ENCODE measurements around the gene LRCH4.

LRCH4 gene

GRCh38 chr7:100582041-100582579 is 3.8 kb downstream of the LRCH4 start:
- DNase-seq = no peak

DNA sequence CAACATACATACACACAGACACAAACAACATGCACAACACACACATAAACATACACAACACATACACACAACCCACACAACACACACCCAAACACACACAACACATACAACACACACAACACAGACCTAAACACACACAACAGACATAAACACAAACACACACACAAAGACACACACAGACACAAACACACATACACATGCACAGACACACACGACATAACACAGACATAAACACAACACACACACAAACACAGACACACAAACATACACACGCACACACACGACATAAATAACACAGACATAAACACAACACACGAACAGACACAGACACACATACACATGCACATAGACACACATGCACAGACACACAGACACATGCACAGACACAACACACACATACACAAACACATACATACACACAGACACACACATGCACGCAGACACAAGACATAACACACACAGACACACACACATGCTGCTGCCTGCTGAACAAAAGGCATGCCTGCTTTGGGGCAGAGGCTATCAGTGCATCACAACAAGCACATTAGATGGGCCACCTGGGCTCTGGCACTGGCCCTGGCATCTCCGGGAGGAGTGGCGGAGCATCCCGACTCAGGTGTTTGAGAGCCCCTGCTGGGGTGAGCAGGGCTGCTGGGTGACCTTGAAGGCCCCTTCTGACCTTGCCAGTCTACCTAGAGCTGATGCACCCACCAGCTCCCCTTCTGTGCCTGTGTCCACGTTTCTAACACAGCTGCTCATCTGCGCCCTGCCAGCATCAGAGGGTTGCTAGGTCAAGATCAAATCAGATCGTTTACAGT is 5.3 kb downstream of the LRCH4 start:
- no peak for DNase-seq

- DNase-seq = no peak
Measured at GRCh38 chr7:100578246-100579183, 7.4 kb downstream of the LRCH4 start.

DNA sequence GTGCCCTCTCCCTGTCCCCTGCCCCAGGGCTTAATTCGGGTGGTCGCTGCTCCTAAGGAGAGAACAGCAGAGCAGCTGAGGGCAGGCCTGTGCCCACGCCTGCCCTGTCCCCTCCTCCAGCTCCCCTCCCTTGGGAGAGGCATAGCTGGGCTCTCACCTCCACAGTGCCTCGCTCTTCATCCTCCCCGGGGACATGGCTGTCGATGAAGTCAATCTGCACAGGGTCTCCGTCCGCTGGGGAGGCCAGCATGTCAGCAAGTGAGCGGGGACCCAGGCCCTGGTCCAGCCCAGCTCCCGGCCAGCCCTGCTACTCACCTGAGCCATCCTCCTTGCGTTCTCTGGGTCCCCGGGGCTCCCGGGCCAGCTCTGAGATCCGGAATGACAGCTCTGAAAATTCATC is 8.4 kb downstream of the LRCH4 start:
- no peak for DNase-seq

- no peak for DNase-seq
Measured at GRCh38 chr7:100577103-100577502, 8.8 kb downstream of the LRCH4 start.

DNA sequence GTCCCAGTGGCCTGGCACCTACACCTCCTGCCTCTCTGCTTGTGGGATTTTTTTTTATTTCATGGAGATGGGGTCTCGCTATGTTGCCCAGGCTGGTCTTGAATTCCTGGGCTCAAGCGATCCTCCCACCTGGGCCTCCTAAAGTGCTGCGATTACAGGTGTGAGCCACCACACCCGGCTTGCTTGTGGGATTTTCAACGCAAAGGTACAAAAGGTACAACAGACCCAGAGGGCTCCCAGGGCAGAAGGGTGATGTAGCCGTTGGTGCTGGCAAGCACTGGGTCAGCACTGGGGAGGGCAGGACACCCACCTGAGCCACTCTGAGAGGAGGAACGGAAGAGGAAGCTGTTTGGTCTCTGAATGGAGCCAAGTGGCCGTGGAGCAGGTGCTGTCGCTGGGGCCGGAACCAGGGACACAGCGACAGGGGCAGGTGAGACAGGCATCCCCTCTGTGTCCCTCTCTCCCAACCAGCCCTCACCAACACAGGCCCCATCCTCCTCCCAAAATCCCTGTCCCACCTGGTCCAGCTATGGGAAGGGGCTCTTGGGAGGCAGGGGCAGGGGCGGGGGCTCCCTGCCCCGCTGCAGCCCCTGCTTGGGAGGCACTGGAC is 9.4 kb downstream of the LRCH4 start:
- no peak for DNase-seq

DNA sequence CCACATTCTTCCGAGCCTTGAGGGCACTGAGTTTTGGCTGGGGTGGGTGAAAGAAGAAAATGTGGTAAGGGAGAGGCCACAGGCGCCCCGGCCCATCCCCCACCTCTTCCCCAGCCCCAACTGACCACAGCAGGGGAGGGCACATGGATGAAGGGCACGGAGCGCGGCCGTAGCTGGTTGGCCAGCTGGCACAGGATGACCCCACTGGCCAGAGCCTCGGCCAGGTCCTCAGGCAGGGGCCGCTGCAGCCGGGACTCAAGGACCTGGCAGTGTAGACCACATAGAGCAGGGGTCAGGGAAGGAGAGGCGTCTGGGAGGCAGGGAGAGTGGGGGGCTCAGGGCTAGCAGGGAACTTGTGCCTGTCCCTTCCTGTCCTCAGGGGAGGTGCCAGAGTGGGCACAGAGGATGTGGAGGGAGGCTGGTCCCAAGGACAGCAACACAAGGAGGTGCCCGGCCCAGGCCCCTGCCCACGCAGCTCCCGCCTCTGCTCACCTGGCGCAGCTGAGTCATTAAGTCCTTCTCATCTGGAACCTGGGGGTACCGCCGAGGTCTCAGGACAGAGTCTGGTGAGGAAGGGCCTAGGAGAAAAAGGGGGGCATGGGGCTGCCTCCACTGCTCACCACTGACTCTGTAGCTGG is 10.1 kb downstream of the LRCH4 start:
- no peak for DNase-seq

- no peak for DNase-seq
Measured at GRCh38 chr7:100575206-100575631, 10.7 kb downstream of the LRCH4 start.

DNA sequence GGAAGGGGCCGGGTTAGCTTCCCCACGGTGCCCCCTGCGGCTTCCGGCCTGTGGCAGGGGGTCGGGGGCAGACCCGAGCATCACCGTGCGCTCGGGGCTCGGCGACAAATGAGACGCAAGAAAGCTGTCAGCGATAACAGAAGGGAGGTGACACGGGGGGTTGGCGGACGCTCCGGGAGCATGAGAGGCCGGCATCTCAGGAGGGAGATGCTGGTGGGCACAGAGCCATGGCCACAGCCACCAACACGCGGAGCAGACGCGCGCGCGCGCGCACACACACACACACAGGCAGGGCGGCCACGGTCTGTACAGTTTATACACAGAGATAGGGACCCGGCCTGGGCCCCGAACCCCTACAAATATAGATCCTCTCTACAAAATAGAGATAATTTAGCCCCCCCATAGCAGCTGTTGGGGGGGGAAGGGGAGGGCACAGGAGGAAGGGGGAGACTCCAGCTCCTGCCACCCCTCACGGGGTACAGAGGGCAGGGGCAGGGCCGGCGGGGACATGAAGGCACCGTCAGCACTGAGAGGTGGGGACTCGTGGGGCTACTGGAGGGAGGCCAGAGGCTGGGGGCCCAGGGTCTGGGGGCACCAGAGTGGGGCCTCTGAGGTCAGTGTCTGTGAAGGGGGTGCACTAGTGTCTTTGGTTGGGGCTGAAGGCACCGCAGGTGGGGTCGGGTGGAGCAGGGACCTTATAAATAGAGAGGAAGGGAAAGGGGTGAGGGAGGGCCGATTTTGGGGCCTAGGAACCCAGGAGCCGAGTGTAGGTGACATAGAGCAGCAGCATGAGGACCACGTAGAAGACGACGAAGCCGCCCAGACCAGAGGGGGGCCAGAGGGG is 11.3 kb downstream of the LRCH4 start:
- DNase-seq = no peak

GRCh38 chr7:100573691-100574361 is 12.1 kb downstream of the LRCH4 start, which contains the start of gene SAP25:
Gene SAP25, minus strand, starts transcription at chr7:100573900. Its CDS starts 158 bp downstream, at chr7:100573742.
- DNase-seq = no peak

DNA sequence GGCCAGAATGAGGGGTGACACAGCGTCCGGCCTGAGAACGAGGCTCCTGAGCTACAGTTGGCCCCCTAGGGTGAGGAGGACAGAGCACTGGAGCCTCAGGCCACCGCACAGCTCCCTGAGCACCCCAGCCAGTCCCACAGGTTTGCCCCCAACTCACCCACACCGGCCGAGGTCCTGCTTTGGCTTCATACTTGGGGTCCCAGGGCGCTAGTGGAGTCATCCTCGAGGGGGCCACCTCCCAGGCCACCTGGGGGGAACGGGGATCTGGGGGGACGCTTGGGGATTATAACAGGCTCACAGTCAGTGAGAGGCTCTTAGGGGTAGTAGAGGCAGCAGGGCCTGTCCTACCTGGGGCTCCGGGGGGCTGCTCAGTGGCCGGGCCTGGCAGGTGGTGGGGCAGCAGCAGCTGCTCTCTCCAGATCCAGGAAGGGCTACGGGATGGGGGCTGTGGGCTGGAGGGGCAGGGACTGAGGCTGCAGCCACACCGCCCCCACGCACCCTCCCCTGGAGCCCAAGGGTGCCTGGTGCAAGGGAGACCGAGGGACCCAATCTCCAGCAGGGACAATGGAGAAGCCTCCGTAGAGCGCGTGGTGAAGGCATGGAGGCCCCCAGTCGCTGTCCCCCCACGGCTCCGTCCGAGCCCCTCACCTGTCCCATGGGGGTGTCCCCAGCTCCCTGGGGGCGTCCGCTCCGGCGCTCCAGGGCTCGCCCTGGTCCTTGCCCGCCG is 12.8 kb downstream of the LRCH4 start:
- DNase-seq = no peak

DNA sequence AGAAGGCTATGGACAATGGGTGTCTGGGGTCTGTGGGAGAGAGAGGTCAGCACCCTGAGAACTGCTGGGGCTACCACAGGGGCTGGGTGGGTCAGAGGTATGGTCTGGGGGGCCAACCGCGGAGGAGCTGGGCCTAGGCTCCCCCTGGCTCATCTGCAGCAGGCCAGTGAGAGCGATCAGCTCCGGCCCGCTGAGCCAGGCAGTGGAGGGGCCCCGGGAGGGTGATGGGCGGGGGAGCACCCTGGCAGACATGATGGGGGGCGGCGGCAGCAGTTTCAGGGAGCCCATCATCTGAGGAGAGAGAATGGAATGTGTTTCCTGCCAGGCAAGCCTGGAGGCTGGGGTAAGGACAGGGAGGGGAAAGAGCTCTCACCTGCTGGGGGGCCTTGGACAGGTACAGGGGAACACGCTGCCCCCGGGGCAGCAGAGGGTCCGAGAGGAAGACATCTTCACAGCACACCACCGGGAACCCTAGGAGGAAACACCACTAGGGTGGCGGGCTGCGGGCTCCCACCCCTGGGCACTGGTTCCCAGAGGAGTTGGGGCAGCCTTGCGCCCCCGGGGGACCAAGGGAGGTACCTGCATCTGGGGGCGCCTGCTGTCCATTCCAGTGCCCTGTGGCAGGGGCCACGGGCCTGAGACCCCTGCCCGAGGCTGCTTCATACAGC is 13.5 kb downstream of the LRCH4 start:
- no peak for DNase-seq

GRCh38 chr7:100571829-100572116 is 14.2 kb downstream of the LRCH4 start:
- peak in 1 of 2 experiments; percentile 43 for DNase-seq

DNA sequence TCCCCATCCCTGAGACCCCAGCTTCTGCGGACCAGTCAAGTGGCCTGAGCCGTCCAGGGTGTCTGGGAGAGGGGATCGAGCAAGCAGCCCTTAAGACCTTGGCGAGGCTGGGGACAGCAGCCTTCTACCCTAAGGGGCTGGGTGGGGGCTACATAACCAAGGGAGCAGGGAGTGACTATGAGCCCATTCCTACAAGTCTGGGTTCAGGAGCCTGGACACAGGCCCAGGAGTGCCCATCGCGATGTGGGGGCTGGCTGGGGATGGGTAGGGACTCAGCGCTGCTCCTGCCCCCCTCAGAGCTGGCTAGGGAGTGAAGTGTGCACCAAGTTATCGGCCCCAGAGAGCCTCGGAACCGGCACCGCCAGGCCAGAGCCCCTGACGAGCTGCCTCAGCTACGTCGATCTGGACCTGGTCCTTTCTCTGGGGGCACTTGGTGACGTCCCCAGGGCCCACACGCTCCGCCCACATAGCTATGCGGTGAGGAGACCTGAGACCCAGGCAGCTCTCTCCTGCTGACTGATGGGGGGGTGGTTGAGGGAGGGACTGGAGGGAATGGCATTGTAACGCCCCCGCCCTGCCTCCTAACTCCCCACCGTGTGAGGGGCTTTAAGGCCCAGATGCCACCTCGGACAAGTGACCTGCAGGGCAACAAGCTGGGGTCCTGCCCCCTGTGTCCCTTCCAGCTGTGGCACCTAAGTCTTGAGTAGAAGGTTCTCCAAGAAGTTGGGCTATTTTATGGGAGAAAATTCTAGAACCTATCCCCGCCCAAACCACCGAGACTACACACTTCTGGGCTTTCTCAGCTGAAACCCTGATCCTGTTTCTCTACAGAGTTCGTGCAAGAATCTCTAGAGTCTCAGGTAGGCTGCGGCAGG is 14.7 kb downstream of the LRCH4 start:
- DNase-seq = no peak

DNA sequence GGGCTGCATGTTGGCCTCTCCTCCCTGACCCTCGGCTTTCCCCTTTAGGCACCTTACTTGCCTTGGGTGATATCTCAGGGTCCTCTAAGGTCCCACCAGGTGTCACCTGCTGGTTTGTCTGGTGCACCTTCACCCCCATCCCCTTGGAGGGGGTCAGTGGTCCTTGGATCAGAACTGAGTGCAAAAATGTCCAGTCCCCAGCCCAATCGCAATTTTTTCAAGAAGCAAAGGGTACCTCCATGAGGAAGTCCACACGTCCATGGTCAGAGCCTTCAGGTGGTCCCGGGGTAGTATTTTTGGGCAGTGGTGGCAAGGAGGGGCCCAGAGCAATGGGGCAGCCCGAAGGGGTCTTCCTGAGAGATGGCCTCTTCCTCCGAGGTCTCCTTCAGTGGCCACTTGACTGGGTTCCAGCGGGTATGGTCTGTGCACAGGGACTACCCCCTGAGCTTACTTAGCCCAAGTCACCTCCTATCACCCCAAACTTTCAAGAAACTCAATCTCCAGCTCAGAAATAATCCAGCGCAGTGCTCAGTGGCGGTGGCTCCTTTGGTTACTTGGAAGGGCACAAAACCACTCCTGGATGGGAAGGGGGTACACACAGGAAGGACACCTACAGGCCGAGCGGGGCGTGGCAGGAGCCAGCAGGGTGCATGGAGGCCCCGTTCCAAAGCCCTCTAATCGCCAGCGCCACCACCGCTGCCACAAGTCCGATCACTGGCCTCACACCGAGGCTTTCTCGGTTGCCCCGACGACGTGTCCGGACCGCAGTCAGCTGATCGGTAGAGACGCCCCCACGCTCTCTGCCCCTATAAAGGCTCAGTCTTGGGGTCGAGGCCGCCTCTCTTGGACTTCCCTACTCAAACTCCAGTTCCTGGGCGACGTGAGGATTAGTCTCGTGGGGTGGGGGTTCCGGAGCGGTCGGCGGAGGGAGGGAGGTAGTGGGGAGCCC is 16.8 kb downstream of the LRCH4 start:
- DNase-seq = peak; percentile 30 to 88

DNA sequence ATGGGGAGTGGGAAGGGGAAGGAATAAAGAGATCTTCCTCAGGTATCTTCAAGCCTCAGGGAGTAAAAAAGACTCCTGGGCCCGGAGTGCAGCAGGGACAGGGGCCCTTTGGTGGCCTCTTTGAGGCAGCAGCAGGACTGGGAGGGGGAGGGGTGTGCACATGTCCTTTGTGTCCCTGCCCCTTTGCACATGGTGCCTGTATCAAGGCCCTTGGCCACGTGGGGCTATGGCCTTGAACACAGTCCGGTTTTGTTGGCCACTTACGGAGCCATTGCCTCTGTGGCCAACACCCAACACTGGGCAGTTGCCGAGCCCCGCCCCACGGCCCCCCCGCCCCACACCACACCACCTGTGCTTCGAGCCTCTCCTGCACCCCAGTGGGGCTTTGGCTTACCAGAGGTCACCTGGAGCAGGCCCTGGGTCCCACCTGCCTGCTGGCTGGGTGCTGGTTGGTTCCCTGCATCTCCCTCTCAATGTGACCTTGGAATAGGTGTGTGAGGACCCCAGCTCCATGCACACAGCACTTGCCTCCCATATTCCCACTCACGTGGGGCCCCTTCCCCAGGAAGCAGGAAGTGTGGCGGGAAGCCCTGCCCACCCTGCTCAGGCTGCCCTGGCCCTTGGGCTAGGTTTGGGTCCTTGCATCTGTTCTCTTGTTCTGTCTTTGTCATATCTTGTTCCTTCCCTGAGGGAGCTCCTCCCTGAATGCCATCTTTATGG is 17.6 kb downstream of the LRCH4 start:
- DNase-seq = no peak

- DNase-seq = no peak
Measured at GRCh38 chr7:100567751-100568175, 18.2 kb downstream of the LRCH4 start.

Data from NCI-H526 (cell line).